Cerebellar cortex (tissue), 1 donor: Measurements from ENCODE around the gene NCOA1.
"Not testable (repeated sequence)": the region's sequence is repeated elsewhere in the genome, so short reads cannot be mapped to it uniquely, and the experiment has no call there.

ENCODE experiments used
- DNase-seq: peaks from one replicate; pipeline ENCODE4 v3.0.0-alpha.2; 2015; ENCODE audit warnings: low spot score

Gene NCOA1

GRCh38 chr2:24490690-24491541, at the start of gene NCOA1:
Gene NCOA1, plus strand, starts transcription at chr2:24491254. Its CDS starts 167,424 bp downstream, at chr2:24658678.
- peak; percentile 84 for DNase-seq

GRCh38 chr2:24448797-24449196, 42.3 kb upstream of the NCOA1 start:
- no peak for DNase-seq

GRCh38 chr2:24449344-24449743, 41.7 kb upstream of the NCOA1 start:
- no peak for DNase-seq

GRCh38 chr2:24451805-24452501, 39.1 kb upstream of the NCOA1 start:
- no peak for DNase-seq

GRCh38 chr2:24452502-24452885, 38.6 kb upstream of the NCOA1 start:
- no peak for DNase-seq

GRCh38 chr2:24453379-24454073, 37.5 kb upstream of the NCOA1 start:
- DNase-seq: no peak

- DNase-seq: peak; percentile 62
Observed at GRCh38 chr2:24454294-24454693, 36.8 kb upstream of the NCOA1 start.

GRCh38 chr2:24456599-24457556, 34.2 kb upstream of the NCOA1 start:
- peak; percentile 25 for DNase-seq

- no peak for DNase-seq
Observed at GRCh38 chr2:24457696-24458386, 33.2 kb upstream of the NCOA1 start.

GRCh38 chr2:24459224-24460161, 31.6 kb upstream of the NCOA1 start:
- DNase-seq: no peak

GRCh38 chr2:24461685-24462084, 29.4 kb upstream of the NCOA1 start:
- DNase-seq: no peak

GRCh38 chr2:24463271-24463670, 27.8 kb upstream of the NCOA1 start:
- no peak for DNase-seq

GRCh38 chr2:24466871-24467870, 23.9 kb upstream of the NCOA1 start:
- DNase-seq: no peak

- not testable (repeated sequence) for DNase-seq
Observed at GRCh38 chr2:24468453-24468852, 22.6 kb upstream of the NCOA1 start.

- DNase-seq: no peak
Observed at GRCh38 chr2:24469148-24469650, 21.9 kb upstream of the NCOA1 start.

GRCh38 chr2:24471662-24472061, 19.4 kb upstream of the NCOA1 start:
- DNase-seq: no peak

GRCh38 chr2:24472416-24472815, 18.6 kb upstream of the NCOA1 start:
- DNase-seq: no peak

GRCh38 chr2:24473626-24474025, 17.4 kb upstream of the NCOA1 start:
- no peak for DNase-seq
